DMS153 treated with DMSO at 0.1 percent for 48 hours (cell line): Measurements from ENCODE around the gene DOCK4.

ENCODE experiments used
- DNase-seq: peaks from one replicate; lab custom pipeline; 2025; ENCODE audit not compliant: unreplicated experiment; lab: John Stamatoyannopoulos, UW

The DOCK4 gene

DNA sequence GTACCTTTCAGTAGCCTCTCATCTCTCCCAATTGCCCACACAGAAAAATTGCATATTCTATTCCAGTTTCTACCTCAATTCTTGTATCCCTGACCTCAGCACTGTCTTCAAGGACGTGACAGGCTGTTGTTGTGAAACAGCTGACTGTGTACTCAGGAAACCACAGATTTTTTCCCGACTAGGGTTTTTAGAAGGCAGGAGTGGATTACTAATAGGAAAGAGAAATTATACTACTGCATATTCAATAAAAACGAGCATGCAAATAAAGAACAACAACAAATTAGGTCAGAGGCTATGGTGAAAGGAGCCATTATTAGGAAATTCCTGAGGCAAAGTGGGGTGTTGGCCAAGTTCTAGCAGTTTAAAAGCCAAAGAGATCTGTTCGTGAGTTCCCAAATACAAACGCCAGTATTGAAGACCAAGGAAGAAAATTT is 93.4 kb downstream of the DOCK4 start:
- DNase-seq, result no peak

DNA sequence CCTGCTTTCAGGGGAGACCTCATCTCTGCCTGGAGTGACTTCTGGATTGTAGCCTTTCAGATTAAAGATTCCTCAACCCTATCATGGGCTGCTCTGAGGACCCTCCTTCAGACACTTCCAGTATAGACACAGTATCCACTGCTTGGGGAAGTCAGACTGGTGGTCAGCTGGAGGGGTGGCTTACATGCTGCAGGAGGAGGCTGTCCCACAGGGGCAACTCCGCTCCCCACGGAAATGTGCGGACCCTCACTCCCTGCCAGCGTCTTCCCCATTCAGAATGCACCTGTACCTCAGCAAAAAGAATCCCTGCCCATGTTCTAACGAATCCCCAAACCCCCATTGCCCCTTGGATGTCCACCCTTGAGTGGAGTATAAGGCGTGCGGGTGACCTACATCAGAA is 95.5 kb downstream of the DOCK4 start:
- DNase-seq, result no peak

DNA sequence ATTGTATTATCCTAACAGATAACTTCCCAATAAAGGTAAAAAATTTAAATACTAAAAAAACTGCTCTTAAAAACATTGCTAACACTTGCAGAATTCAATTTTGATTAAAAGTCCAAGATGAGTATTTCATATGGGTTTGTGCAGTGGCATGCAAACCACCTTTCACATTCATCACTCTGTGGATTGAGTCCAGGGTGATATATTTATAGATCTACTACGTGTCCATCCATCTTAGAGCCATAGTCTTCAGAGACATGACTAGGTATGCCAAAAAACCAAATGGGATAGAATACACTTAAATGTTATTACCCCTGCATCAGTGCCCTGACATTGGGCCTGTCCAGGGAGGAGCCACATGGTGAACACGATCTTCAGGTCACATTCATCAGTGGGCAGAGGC is 96.0 kb downstream of the DOCK4 start:
- DNase-seq, result no peak

DNA sequence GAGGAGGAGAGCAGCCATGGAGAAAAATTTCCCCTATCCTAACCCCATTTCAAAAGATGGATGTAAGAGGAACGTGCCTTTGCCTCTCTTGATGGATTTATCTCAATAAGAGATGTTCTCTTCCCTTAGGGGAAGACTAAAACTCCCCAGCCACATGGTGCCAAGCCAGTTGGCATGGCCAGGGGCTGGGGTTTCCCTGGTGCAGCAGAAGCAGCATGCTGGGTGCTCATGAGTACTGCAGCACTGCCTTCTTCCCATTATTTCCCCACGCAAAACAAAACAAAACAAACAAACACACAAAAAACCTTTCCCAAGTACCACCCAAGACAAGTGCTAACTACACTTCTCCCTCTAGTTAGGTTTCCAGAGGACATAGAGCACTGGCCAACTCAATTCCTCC is 97.2 kb downstream of the DOCK4 start:
- no peak for DNase-seq

DNA sequence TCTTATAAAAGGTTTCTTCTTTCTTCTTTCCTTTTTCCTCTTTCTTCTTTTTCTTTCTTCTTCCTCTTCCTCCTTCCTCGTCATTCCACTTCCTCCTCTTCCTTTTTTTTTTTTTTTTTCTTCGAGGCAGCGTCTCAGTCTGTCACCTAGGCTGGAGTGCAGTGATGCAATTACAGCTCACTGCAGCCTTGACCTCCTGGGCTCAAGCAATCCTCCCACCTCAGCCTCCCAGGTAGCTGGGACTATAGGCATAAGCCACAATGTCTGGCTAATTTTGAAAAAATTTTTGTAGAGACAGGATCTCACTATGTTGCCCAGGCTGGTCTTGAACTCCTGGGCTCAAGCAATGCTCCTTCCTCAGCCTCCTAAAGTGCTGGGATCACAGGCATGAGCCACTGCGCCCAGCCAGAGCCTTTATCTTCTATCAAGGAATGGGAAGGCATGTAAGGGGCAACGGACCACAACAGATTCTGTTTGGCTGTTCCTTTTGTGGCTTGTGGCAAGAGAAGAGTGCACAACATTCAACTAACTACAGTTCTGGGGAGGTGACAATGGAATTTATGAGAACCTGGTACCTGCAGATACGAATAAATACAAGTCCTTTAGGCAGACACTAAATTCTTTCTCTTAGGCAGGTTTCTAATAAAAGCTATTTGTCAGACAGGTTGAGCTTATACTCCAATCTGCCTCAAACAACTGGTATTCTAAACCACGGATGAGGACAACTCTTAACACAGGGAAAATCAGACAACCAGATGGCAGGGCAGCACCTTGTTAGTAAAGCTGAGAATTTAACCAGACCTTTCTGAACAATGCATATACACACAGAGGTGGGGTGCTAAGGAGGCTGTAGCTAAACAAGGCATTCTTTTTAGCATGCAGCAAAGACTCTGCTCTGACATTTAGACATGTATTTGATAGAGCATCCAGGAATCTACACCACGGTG is 100.3 kb downstream of the DOCK4 start:
- no peak for DNase-seq

DNA sequence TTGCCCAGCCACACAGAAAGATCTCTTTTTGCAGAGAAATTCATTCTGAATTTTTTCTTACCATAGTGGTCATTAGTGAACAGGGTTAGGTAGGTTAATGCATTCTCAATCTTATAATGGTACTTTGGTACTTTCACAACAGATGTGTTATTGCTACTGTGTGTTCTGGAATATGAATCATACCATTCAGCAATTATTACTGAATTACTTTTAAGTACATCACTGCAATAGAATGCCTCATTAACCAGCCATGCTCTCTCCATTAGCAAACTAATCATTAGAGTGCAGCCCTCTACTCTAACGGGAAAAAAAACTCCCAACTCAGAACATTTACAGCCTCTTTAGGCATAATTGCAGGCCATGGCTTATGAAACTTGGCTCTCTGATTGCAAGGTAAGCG is 102.1 kb downstream of the DOCK4 start:
- DNase-seq, result no peak

DNA sequence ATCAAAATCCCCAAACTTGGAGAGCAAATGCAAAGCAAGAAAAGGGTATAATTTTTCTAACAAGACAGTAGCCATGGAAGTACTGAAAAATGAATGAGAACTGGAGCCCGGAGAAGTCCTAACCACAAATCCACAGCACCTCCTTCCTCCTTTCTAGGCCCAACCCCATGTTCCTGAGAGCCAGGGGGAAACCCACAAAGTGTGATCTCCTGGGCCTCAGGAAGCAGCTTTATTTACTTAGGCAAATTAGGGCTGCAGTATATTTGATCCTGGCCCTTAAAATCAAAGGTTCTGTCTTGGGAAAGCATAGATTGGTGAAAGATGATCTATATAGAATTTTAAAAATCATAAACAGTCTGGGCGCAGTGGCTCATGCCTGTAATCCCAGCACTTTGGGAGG is 103.0 kb downstream of the DOCK4 start:
- no peak for DNase-seq

DNA sequence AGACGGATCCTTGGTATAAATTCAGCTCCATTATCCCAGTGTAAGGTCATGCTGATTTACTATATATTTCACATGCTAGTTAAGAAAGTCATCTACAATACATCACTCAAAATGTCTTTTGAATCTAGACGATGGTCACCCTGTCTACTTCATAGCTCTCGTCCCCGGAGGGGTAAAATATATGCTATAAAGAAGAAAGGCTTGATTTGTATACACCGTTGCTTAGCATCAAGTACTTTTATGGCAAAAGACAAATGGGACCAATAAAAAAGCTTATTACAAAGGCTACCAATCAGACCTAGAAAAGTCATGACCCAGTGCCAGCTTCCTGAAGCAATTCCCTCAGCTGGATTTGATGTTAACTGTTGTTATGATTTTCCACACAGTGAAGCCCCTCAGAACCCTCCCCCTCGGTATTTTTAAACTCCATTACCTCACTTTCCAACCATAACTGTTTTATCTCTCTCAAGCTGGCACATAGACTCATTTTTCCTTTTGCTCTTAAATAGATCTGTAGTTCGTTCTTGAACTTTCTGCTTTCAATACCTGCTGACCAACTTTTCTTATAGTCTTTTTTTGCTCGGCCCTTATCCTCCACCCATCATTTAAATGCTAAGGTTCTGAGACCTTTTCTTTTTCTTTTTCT is 104.9 kb downstream of the DOCK4 start:
- no peak for DNase-seq

DNA sequence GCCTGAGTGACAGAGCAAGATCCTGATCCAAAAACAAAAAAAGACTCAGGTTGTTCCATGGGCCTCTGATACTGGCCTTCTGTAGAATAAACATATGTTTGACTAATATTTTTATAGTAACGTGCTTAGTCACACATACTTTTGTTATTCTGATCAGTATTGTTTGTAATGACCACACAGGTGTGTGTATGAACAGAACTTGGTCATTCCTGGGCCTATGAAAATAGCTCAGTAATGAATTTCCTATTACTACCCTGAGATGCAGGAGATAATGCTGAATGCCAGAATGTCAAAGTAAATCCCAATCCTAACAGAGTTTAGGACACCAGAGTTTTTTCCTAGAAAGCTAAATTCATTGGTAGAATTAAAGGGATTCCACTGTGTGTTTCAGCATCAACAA is 108.7 kb downstream of the DOCK4 start:
- no peak for DNase-seq

DNA sequence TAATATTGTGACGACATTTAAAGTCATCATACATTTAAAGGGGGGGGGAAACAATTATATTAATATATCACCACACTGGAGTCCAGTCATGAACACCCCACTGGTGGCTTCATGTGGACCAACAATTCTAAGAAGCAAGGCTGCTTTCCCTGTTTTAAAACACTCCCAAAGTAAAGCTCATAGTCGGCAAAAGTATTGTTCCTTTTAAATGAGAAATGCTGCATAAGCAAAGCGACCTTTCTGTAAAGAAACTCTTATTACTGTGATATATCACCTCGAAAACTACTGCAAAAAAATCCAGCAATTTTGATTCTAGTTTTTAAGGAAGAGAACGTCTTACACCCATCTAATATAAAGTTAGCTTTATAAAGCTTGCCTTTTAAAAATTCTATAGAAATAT is 112.8 kb downstream of the DOCK4 start:
- no peak for DNase-seq

DNA sequence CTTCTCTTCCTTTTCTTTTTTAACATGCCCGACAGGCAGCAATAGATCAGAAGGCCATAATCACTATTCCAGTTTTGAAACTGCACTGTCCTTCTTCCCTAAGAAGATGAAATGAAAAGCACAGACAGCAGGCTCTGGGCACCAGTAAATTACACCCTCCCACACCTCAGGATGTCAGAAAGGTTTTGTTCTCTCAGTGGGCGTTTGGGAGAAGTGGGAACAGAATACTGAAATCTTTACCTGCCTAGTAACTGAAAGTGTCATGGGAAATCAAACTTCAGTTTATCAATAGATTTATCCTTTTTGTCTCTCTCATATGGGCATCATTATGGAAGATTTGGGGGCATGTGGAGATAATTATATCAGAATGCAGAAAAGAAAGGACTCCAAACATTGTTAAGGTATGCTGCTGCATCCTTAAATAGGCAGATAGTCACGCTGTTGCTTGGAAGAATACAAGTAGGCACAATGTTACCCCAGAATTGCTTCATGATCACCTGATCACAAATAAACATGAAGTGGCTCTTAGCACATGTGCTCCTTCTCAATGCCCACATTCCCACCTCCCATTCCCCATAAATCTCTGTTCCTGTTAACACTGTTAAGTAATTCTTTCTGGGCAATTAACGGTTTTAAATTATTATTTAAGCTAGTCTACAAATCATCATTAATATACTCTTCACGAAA is 113.3 kb downstream of the DOCK4 start:
- no peak for DNase-seq

DNA sequence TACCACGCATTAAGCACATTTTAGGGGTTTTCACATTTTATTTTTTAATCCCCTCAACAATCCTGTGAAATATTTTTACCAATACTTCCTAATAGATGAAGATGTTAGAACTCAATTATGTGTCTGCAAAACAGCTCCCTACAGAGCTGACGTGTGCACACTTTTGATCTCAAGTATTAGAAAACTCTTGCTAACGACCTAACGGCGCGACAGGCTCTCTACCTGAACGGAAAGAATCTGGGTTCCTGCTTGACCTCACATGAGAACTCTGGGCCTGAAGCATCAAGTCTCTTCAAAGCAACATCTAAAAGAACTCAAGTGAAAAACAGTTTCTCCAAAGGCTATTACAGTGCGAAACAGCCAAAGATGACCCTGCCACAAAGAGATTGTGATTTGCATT is 113.9 kb downstream of the DOCK4 start:
- no peak for DNase-seq

DNA sequence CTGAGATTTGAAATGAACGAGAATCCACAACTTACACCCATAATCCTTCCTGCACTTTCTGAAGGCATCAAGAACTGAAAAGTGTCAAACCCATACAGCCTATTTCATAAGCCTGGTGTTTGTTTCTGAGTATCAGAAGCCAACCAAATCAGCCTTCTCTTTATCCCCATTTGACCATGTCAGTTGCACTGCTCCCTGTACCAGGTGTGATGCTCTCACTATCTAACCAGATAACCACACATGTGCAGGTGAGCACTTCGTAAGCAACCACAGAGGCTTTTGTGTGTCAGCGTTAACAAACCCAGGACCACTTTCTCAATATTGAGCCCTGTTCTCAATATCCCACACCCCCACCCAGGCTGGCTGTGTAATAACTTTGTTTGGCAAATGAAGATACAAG is 114.4 kb downstream of the DOCK4 start:
- DNase-seq, result no peak

DNA sequence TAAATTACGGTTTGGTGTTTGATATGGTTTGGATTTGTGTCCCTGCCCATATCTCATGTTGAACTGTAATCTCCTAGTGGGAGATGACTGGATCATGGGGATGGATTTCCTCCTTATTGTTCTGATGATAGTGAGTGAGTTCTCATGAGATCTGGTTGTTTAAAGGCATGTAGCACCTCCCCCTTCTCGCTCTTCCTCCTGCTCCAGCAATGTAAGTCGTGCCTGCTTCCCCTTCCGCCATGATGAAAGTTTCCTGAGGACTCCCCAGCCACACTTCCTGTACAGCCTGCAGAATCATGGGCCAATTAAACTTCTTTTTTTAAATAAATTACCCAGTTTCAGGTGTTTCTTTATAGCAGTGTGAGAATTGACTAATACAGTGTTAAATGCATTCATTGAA is 116.6 kb downstream of the DOCK4 start:
- DNase-seq, result no peak

DNA sequence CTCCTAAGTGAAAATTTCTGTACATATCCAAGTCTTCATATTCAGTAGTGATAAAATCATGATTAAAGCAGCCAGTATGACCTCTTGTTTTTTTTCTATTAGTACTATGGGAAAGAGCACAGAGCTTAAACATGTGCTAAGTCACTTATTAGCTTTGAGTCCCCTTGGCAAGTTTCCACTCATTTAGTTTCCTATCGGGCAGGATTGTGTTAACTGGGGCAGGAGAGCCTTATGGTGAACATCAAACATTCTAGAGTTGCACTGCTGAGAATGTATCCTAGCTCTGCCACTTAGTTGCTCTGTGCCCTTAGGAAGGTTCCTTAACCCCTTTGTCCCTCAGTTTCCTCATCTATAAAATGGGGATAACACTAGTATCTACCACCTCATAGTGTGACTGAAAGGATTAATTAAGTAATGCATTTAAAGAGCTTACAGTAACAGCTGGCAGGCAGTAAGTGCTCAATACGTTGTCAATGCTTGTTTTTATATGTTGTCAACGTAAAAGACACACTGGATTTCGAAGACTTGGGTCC is 117.6 kb downstream of the DOCK4 start:
- DNase-seq, result no peak

DNA sequence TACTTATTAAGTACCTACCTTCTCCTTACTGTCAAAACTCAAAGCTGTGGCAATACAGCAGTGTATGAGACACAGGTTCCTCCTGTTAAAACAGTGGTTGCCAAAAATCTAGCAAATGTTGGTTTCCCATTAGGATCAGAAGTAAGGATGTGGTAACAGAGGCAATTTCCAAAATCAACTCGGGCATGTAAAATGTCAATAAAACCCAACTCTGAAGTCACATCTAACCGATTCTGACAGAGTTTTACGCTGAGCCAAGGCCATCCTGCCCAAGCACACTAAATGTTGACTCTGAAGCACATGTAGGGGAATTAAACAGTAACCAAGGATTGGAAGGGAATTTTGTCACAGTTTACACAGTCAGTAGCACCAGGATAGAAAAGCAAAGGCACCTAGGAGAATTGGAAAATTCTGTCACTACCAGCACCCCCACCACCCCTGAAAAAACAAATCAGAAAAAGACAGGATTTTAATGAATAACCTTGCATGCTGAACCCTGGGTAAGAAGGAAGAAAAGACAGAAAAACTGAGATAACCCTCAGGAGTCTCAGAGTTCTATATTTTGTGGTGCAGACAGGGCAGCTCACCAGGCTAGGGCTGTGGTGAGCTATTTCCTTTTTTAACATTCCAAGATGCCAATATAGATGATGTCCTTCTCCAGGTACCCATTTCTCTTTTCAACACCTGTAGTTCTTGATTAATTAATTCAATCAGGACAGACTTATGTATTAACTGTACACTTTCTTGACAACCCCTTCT is 119.5 kb downstream of the DOCK4 start:
- DNase-seq, result no peak

DNA sequence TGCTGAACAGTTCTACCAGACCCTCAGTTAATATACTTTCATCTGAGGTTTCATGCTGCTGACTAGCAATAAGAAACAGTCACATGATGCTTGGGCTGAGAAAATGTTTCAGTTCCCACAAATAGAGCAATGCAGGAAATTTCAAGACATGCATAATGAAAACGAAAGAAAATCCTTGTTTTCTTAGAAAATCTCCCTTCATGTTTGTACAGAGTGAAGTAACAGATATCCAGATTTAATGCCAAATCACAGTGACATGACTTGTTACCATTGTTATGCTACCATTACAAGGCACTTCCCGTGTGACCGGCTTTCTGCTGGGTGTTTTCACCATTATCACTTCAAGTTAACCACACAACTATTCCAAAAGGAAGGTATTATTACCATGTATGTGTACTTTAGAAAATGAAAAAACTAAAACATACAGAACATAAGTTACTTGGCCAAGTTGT is 121.7 kb downstream of the DOCK4 start:
- DNase-seq, result no peak

DNA sequence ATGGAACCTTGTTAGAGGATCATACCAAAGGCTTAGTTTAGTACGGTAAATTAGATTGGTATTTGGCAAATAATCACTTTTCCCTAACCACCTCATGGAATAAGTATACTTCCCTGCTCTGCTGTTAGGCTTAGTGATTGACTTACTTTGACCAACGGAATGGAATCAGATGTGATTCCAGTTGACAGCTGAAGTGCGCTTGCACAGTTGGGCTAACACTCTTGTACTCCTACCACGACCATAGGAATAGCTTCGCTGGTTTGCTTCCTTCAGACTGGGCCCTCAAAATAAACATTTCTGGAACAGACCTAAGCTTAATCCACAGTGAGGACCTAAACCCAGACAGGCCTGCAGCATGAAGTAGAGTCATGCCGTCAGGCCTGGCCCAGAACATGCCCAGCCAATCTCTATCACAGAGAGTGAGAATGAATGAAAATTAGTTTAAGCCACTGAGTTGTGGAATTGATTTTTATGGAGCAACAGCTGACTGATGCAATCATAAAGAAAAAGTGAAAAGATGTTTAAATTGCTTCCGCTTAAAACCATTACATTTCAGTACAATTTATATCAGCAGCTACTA is 122.3 kb downstream of the DOCK4 start:
- no peak for DNase-seq

DNA sequence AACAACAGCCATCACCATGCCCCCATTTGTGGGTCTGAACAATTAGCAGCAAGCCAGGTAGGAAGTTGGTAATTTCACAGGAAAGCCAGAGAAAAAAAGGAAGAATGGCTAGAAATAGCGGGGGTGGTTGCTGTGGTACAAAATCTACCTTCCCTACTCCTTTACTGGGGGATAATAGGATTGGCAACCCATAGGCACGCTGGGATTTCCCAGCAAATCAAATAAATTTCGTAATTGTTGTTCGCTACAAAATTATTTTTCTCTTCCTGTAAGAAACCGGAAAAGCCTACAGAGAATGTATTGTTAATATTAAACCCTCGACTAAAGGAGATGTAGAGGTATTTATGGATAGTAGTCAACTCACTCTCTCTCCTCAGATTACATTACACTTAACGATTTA is 123.9 kb downstream of the DOCK4 start:
- DNase-seq, result no peak

DNA sequence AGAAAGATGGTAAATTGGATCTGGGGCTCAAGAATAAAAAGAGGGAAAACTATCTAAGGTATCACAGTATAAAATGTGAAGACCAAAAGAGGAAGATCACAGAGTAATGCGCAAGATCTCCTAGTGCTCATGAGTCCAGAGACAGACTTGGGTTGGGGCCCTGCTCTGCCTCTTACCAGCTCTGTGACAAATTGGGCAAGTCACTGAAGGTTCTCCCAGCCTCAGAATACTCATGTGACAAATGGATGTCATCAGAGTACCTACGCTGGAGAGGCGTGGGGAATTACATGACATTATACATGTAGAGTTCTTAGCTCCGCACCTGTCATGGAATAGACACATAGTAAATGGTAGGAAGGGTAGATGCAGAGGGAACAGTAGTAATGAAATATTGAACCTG is 124.4 kb downstream of the DOCK4 start:
- no peak for DNase-seq

DNA sequence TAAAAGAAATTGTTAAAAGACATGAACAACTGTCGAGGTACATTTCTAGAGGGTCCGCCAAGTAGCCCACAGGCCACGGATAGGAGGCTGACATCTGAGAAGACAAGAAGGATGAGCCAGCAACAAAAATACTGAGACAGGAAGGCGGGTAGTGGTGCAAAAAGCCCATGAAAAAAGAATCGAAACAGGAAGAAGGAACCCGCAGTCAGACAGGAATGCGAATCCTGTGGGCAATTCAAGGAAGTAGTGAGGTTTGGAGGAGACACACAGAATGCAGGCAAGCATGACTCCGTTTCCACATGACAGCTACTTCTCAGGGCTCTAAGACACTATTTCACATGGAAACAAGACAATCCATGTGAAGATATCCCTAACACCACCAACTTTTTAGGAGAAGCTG is 125.2 kb downstream of the DOCK4 start:
- no peak for DNase-seq
